Body of pancreas (tissue), 4 donors: ENCODE data around the gene FZD1. TPM values are rescaled to one million over a fixed set of nuclear protein-coding genes. Genes with fewer than 3 reads are reported as not detected.

Source experiments
- ATAC-seq: fragments of 150-250 bp; one replicate; pipeline ENCODE4 v1.9.1; 2016
- DNase-seq, 4 donors: peaks; one replicate each; pipeline ENCODE4 v3.0.0-alpha.2; 2019
- H3K27ac ChIP-seq, 4 donors: fragments of 200-600 bp; sonication (generic); 1 replicate in 3 of 4; 2 replicates in 1 of 4; pipeline versions ENCODE4 v1.5.1 to v1.6.1; 2016 to 2019; ENCODE audit warnings: mild to moderate bottlenecking in 1 of 4, mixed read lengths in 1 of 4, moderate library complexity in 1 of 4
- H3K27me3 ChIP-seq, 2 donors: fragments of 200-600 bp; sonication (generic); one replicate each; pipeline ENCODE4 v1.6.0; 2016; ENCODE audit warnings: mild to moderate bottlenecking in 1 of 2
- H3K36me3 ChIP-seq, 2 donors: fragments of 200-600 bp; sonication (generic); replicated peaks in 1 of 2; 2 replicates each; pipeline ENCODE4 v1.5.1; 2016; ENCODE audit warnings: low read depth in 2 of 2; ENCODE audit not compliant: insufficient read depth in 1 of 2
- H3K4me1 ChIP-seq: fragments of 200-600 bp; sonication (generic); one replicate; pipeline ENCODE4 v1.6.0; 2016
- H3K4me3 ChIP-seq, 2 donors: fragments of 200-600 bp; sonication (generic); 1 replicate in 1 of 2; 2 replicates in 1 of 2; pipeline ENCODE4 v1.5.1; 2016 to 2019
- H3K9me3 ChIP-seq, 3 donors: fragments of 200-600 bp; sonication (generic); 1 replicate in 2 of 3; 2 replicates in 1 of 3; pipeline ENCODE4 v1.5.1; 2016
- CTCF ChIP-seq, 7 experiments: fragments of 450-650 bp in 4 of 7; fragments of 200-600 bp in 3 of 7; sonication (generic) in 3 of 7; IDR thresholded peaks; one replicate each; pipeline ENCODE4 v1.5.1; 2016 to 2019; ENCODE audit warnings: antibody characterized with exemption in 7 of 7
- POLR2A ChIP-seq, 3 donors: fragments of 450-650 bp; IDR thresholded peaks; one replicate each; pipeline ENCODE4 v1.6.1; 2016; ENCODE audit warnings: antibody characterized with exemption in 3 of 3, mild to moderate bottlenecking in 2 of 3
- WGBS, 2 donors: methylation state at CpG; one replicate each; pipeline ENCODE4 v1.1.5; 2017; 5-methylcytosine and 5-hydroxymethylcytosine counted together
- intact Hi-C: fragments of 100-400 bp; cut with DNase I; formaldehyde crosslinking; loops from one replicate; pipeline ENCODE4 v1.15.1; 2023
- total RNA-seq, 2 donors: library from RNA; depleted of rRNA; stranded (reverse); fragments of >200 nt; gene quantifications; one replicate each; pipeline ENCODE4 v1.1.0, GENCODE V29; 2016

Gene FZD1
- 10 to 100 TPM in 1 of 2 donors, 1 to 10 TPM in 1; 6.3 to 10.1 TPM for total RNA-seq

GRCh38 chr7:91264046-91264923 lies at the start of gene FZD1:
TSS of gene FZD1 (plus strand) at chr7:91264433. CDS start at chr7:91264881, 448 bp downstream.
- H3K4me1 ChIP-seq: peaks cover 29% of the 10 kb centered on the region
- ATAC-seq: peak; percentile 93
- peak within 1 kb of the TSS; percentile 80 to 96 for H3K4me3 ChIP-seq
- no peaks in the 10 kb centered on the region for H3K27me3 ChIP-seq
- TF ChIP-seq CTCF (IDR thresholded peaks at IDR 0.05) (peak in 5 of 7 experiments; percentile 10 to 24 (median 18)), POLR2A (IDR thresholded peaks at IDR 0.05) (peak; percentile 61 to 93 (median 93))
- peak within 1 kb of the TSS; percentile 78 to 98 (median 95) for H3K27ac ChIP-seq
- intact Hi-C loops: no loop called here
- WGBS, 2 donors: 1% methylated on average over 35 to 89 of the region's 90 CpGs
- peak; percentile 96 to 98 (median 97) for DNase-seq
- no peaks in the 10 kb centered on the region for H3K9me3 ChIP-seq
- H3K36me3 ChIP-seq: no peaks in the 10 kb centered on the region

- H3K27me3 ChIP-seq: no peaks in the 10 kb centered on the region
- ATAC-seq: no peak
- DNase-seq: no peak
Measured at GRCh38 chr7:91226411-91226810, 37.8 kb upstream of the FZD1 start.

GRCh38 chr7:91228327-91228726 lies 35.9 kb upstream of the FZD1 start:
- no peak for DNase-seq
- Histone ChIP-seq H3K4me3 (no peak overlapping the region), H3K4me1 (no peaks in the 10 kb centered on the region), H3K27me3 (no peaks in the 10 kb centered on the region), H3K27ac (no peak overlapping the region), H3K36me3 (no peaks in the 10 kb centered on the region), H3K9me3 (no peaks in the 10 kb centered on the region)
- ATAC-seq: no peak
- intact Hi-C loops: no loop called here
- TF ChIP-seq POLR2A (IDR thresholded peaks at IDR 0.05) (no peak), CTCF (IDR thresholded peaks at IDR 0.05) (no peak)
- WGBS, 2 donors: 89 to 94% methylated on average over 2 of the region's 2 CpGs

More at GRCh38 chr7:91226411-91226810, 37.8 kb upstream of the FZD1 start:
- Histone ChIP-seq H3K9me3 (no peaks in the 10 kb centered on the region), H3K4me1 (no peaks in the 10 kb centered on the region), H3K4me3 (no peak overlapping the region), H3K27ac (no peak overlapping the region), H3K36me3 (no peaks in the 10 kb centered on the region)
- WGBS, 2 donors: 70 to 71% methylated on average over 2 of the region's 2 CpGs
- intact Hi-C loops: no loop called here
- TF ChIP-seq POLR2A (IDR thresholded peaks at IDR 0.05): no peak
- no peak for TF ChIP-seq CTCF (IDR thresholded peaks at IDR 0.05)

- Histone ChIP-seq H3K4me3 (no peak overlapping the region), H3K4me1 (no peaks in the 10 kb centered on the region), H3K9me3 (no peaks in the 10 kb centered on the region), H3K27ac (no peak overlapping the region), H3K27me3 (no peaks in the 10 kb centered on the region), H3K36me3 (no peaks in the 10 kb centered on the region)
- intact Hi-C loops: no loop called here
- DNase-seq (no peak), ATAC-seq (no peak)
- 87 to 89% methylated on average over 2 of the region's 2 CpGs for WGBS, 2 donors
- TF ChIP-seq POLR2A (IDR thresholded peaks at IDR 0.05) (no peak), CTCF (IDR thresholded peaks at IDR 0.05) (no peak)
Measured at GRCh38 chr7:91228927-91229558, 35.2 kb upstream of the FZD1 start.
